ENCODE data around the gene PTPRD. TPM values are rescaled to one million over a fixed set of nuclear protein-coding genes. Genes with fewer than 3 reads are reported as not detected.

The PTPRD gene
- total RNA-seq, 1 donor from 2014 or later: 30.8 TPM

DNA sequence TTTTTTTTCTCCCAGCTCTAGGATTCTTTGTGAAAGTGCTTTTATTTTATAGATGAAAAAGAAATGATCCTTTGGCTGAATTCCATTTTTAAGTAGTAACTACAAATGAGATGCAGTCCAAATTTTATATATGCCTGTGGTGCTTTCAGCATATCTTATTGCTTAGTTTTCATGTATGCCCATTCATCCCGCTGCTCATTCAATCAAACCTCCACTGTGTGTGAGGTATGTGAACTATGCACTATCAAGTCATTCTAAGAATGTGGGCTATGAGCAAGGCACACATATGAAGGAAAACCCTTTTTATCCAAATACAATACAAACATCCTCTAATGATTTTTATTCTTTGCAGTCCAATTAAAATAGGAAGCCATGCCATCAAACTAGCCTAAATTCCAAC, 1744.2 kb downstream of the PTPRD start:
- Histone ChIP-seq H3K27ac (no peak overlapping the region), H3K9me3 (no peaks in the 10 kb centered on the region), H3K4me1 (no peaks in the 10 kb centered on the region), H3K36me3 (no peaks in the 10 kb centered on the region), H3K4me3 (no peak overlapping the region), H3K27me3 (no peaks in the 10 kb centered on the region)
- no peak for ATAC-seq
- intact Hi-C loops (cut with DNase I): no loop called here
- DNase-seq: no peak
- no peak for TF ChIP-seq CTCF (IDR thresholded peaks at IDR 0.05)

DNA sequence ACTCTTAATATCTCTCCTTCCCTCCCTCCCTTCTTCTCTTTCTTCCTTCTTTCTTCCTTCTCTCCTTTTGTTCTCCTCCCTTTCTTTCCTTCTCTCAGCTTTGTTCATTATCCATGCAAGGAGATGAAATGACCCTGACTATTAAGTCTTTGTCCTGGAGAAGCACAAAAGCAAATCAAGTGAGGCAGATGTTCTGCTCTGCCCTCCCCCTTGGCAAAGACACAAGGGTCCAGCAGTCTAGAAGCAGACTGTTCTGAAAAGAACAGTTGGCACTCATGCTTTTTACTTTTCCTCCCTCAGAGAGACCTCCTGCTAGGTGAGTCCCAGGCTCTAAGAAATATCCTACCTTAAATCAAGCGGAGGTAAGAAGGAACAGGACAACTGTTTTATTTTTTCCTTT, 1745.7 kb downstream of the PTPRD start:
- Histone ChIP-seq H3K36me3 (no peaks in the 10 kb centered on the region), H3K4me3 (no peak overlapping the region), H3K27ac (no peak overlapping the region), H3K9me3 (no peaks in the 10 kb centered on the region), H3K4me1 (no peaks in the 10 kb centered on the region), H3K27me3 (no peaks in the 10 kb centered on the region)
- TF ChIP-seq CTCF (IDR thresholded peaks at IDR 0.05): no peak
- intact Hi-C loops (cut with DNase I): no loop called here
- ATAC-seq (no peak), DNase-seq (no peak)

- H3K27ac ChIP-seq: no peak overlapping the region
Observed at GRCh38 chr9:8864545-8864896, 1748.3 kb downstream of the PTPRD start.

DNA sequence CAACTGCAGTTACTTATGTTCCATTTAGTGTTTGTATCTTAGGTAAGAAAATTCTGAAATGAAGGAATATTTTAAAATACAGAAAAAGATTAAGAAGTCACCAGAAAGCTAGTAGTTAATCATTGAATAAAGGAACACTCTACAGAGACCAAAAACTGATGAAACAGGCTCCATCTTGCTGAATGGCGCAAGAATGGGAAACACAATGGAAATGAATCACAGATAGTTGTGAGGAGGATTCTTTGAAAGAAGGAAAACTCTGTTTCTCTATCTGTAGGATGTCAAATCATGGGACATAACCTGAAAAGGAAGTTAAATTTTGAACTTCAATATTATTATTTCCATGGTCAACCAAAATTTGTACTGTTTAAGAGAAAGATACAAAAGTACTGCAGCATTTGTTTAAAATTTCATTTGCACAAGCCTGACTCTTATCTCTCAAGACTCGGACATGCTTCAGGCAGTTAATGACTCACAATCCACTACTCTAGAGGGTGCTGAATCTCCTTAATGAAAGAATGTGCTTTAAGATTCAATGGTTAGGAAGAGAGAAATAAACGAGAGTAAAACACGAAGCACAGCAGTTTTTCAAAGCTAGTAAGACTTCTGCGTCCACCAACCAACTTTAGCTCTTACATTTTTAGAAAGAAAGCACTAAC, 1748.8 kb downstream of the PTPRD start:
- no peak for TF ChIP-seq CTCF (IDR thresholded peaks at IDR 0.05)
- ATAC-seq: no peak

More at GRCh38 chr9:8864545-8864896, 1748.3 kb downstream of the PTPRD start:
- intact Hi-C loops (cut with DNase I): no loop called here
- no peak for TF ChIP-seq CTCF (IDR thresholded peaks at IDR 0.05)
- DNase-seq (no peak), ATAC-seq (no peak)
- Histone ChIP-seq H3K4me1 (no peaks in the 10 kb centered on the region), H3K36me3 (no peaks in the 10 kb centered on the region), H3K9me3 (no peaks in the 10 kb centered on the region), H3K27me3 (no peaks in the 10 kb centered on the region), H3K4me3 (no peak overlapping the region)

DNA sequence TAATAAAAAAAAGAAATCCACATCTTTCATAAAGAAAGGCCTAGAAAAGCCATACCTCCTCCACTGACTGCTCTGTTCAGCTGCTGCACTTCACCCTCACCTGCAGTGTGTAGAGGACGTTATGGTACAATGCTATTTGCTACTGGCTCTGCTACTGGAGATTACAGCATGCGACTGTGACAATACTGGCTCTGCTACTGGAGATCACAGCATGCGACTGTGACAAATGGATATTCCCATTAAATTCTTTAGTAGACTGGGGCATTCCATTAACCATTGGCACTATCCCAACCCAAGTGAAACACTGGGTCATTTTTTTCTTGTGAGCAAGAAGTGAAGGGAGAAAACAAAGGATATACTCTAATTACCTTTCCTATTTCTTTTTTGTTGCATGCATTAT, 1749.7 kb downstream of the PTPRD start:
- TF ChIP-seq CTCF (IDR thresholded peaks at IDR 0.05): no peak
- intact Hi-C loops (cut with DNase I): no loop called here
- no peak for DNase-seq
- Histone ChIP-seq H3K9me3 (no peaks in the 10 kb centered on the region), H3K4me3 (no peak overlapping the region), H3K36me3 (no peaks in the 10 kb centered on the region), H3K27me3 (no peaks in the 10 kb centered on the region), H3K4me1 (no peaks in the 10 kb centered on the region), H3K27ac (no peak overlapping the region)
- no peak for ATAC-seq

More for the DNA sequence above, 1748.8 kb downstream of the PTPRD start:
- intact Hi-C loops (cut with DNase I): no loop called here
- H3K4me1 ChIP-seq: no peaks in the 10 kb centered on the region
- no peak for DNase-seq
- no peaks in the 10 kb centered on the region for H3K9me3 ChIP-seq
- no peak overlapping the region for H3K4me3 ChIP-seq
- no peaks in the 10 kb centered on the region for H3K27me3 ChIP-seq
- H3K36me3 ChIP-seq: no peaks in the 10 kb centered on the region
- H3K27ac ChIP-seq: no peak overlapping the region

DNA sequence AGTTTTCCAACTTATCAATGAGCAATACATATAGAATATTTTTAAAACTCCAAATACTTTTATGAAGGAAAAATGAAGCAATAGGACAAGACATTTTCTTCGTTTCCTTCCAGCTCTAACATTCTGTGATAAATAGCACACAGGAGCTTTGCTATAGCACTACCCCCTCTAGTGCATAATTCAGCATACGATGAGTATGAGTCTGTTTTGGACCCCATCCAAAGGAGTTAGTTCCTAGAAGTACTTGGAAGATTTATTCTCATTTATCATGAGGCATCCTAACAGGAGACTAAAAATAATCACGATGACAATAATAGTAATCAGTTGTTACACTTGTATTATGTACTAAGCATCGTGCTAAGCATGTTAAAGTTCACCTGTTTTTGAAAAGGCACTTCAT, 1751.9 kb downstream of the PTPRD start:
- no peak for TF ChIP-seq CTCF (IDR thresholded peaks at IDR 0.05)
- Histone ChIP-seq H3K36me3 (no peaks in the 10 kb centered on the region), H3K9me3 (no peaks in the 10 kb centered on the region), H3K4me1 (no peaks in the 10 kb centered on the region), H3K27me3 (peaks cover 4% of the 10 kb centered on the region), H3K4me3 (no peak overlapping the region), H3K27ac (no peak overlapping the region)
- ATAC-seq (no peak), DNase-seq (no peak)
- intact Hi-C loops (cut with DNase I): no loop called here
